ENCODE results near the gene RIMBP2.

Gene RIMBP2

DNA sequence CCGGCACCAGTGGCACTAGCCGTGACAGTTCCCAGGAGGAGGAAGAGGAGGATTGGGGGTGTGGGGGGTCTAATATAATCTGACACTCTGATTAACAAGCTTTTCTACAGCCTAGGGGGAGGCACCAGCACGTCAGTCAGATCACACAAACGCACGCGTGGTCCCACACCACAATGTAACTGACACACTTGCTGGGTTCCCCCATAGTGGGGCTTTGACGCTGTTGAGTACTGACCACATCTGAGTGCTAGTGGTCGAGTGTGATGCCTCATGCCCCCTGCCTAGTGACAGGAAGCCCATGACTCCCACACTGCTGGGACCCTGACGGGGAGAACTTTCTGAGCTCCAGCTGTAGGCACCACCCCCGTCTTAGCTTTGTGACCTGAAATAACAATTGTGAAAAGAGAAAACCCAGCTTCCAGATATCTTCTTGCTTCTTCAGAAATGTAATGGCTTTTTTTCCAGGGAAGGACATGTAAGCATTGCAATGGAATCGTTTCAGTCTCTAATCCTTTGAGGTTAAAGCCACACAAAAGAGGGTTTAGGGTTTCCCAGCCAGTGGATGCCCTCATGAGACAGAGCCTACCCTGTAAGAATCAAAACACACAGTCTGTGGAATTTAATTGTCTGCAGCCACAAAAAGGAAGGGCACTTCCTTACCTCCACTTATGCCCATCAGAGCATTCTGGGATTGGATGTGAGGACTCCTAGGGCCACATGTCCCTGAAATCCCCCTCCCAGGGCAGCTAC is 194.5 kb downstream of the RIMBP2 start:
- H3K9me3 ChIP-seq (ENCODE audit: control insufficient read depth, low read length), result no peaks in the 10 kb centered on the region
- no peaks in the 10 kb centered on the region for H3K27me3 ChIP-seq (ENCODE audit: control insufficient read depth, insufficient read depth, low read length, poor library complexity, severe bottlenecking)
- H3K4me3 ChIP-seq (ENCODE audit: insufficient read depth, low read depth, low read length), result no peak overlapping the region
- no peaks in the 10 kb centered on the region for H3K36me3 ChIP-seq (ENCODE audit: control insufficient read depth, insufficient read depth, low read length)
- H3K4me1 ChIP-seq (ENCODE audit: control insufficient read depth, insufficient read depth, low read length), result no peaks in the 10 kb centered on the region
- 87 to 89% methylated on average over 11 of the region's 11 CpGs for WGBS, 2 experiments
- no peak overlapping the region for H3K27ac ChIP-seq (ENCODE audit: insufficient read depth, low read depth, low read length, poor library complexity, severe bottlenecking)

DNA sequence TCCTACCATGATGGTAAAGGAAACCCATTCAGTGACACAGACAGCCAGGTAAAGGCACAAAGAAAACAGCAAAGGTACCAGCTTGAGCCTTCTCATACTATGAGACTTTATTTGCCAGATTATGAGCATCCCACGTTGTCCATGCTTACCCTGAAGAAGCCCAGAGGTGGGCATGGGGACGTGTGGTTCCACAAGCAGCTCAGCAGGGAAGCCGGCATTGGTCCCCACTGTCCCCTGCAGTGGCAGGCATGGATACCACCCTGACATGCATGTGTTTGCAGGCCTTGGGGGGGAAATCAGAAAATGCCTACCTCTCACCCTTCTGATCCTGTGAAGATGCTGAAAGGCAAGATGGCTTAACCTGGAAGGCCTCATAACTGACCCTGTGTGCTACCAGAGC is 195.3 kb downstream of the RIMBP2 start:
- H3K27ac ChIP-seq (ENCODE audit: insufficient read depth, low read depth, low read length, poor library complexity, severe bottlenecking), result no peak overlapping the region
- H3K4me3 ChIP-seq (ENCODE audit: insufficient read depth, low read depth, low read length), result no peak overlapping the region
- no peaks in the 10 kb centered on the region for H3K9me3 ChIP-seq (ENCODE audit: control insufficient read depth, low read length)
- no peaks in the 10 kb centered on the region for H3K4me1 ChIP-seq (ENCODE audit: control insufficient read depth, insufficient read depth, low read length)
- 87 to 90% methylated on average over 3 of the region's 3 CpGs for WGBS, 2 experiments
- H3K27me3 ChIP-seq (ENCODE audit: control insufficient read depth, insufficient read depth, low read length, poor library complexity, severe bottlenecking), result no peaks in the 10 kb centered on the region
- H3K36me3 ChIP-seq (ENCODE audit: control insufficient read depth, insufficient read depth, low read length), result no peaks in the 10 kb centered on the region

DNA sequence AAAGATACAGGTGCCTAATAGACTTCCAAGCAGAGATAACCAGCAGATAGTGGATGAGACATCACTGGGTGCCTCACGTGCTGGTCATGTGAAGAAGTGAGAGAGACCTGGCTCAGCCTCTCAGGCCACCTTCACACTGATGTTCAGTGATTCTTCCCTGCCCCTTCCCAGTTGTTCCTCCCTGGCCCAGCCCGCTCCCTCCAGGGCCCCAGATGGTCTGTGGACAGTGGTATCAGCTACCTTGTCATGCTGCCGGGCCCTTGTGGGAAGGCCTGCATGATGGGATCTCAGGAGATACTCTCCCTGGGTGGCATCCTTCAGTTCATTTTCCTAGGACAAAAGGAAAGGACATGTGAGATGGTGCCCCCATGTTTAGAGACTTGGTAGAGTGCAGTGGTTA is 198.5 kb downstream of the RIMBP2 start:
- Histone ChIP-seq H3K4me3 (ENCODE audit: insufficient read depth, low read depth, low read length) (no peak overlapping the region), H3K4me1 (ENCODE audit: control insufficient read depth, insufficient read depth, low read length) (no peaks in the 10 kb centered on the region), H3K36me3 (ENCODE audit: control insufficient read depth, insufficient read depth, low read length) (no peaks in the 10 kb centered on the region), H3K27me3 (ENCODE audit: control insufficient read depth, insufficient read depth, low read length, poor library complexity, severe bottlenecking) (no peaks in the 10 kb centered on the region), H3K27ac (ENCODE audit: insufficient read depth, low read depth, low read length, poor library complexity, severe bottlenecking) (no peak overlapping the region), H3K9me3 (ENCODE audit: control insufficient read depth, low read length) (no peaks in the 10 kb centered on the region)
- whole genome bisulfite sequencing, 2 experiments, result 94 to 95% methylated on average over 3 of the region's 3 CpGs

DNA sequence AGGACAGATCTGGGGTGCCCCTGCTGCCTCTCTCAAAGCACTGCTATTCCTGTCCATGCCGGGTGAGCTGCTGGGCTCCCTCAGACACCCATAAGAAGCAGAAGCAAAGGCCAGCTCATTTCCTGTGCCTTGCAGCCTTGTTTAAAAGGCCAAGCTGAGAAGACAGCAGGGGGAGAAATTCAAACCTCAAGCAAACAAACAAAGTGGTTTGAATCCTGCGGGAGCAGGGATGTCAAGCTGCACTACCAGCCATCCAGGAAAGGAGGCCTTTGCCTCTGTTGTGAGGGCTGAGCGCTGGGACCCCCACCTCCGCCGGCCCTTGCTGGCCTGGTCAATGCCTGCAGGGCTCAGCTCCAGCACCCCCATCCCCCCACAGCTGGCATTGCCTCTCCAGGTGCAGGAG is 201.9 kb downstream of the RIMBP2 start:
- no peaks in the 10 kb centered on the region for H3K9me3 ChIP-seq (ENCODE audit: control insufficient read depth, low read length)
- no peak overlapping the region for H3K4me3 ChIP-seq (ENCODE audit: insufficient read depth, low read depth, low read length)
- 5 to 6% methylated on average over 5 of the region's 5 CpGs for WGBS, 2 experiments
- H3K27ac ChIP-seq (ENCODE audit: insufficient read depth, low read depth, low read length, poor library complexity, severe bottlenecking), result no peak overlapping the region
- no peaks in the 10 kb centered on the region for H3K27me3 ChIP-seq (ENCODE audit: control insufficient read depth, insufficient read depth, low read length, poor library complexity, severe bottlenecking)
- H3K36me3 ChIP-seq (ENCODE audit: control insufficient read depth, insufficient read depth, low read length), result no peaks in the 10 kb centered on the region
- no peaks in the 10 kb centered on the region for H3K4me1 ChIP-seq (ENCODE audit: control insufficient read depth, insufficient read depth, low read length)

DNA sequence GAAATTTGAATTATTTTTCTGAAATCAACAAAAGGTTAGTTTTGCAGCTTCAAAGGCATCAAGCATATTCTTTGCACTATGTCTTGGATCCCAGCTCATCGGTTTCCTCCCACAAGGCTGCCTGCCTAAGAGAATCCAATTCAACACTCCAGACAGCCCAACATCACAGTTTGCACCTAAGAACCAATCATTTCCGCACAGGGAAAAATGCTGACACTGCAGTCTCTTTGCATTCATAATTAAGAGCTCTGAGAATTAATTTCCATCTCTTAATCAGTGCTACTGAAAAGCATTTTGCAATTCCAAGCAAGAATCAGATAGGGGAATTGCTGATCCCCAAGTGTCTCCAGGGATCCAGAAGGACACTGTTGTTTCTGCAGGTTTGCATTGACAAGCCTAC is 202.5 kb downstream of the RIMBP2 start:
- Histone ChIP-seq H3K4me3 (ENCODE audit: insufficient read depth, low read depth, low read length) (no peak overlapping the region), H3K27me3 (ENCODE audit: control insufficient read depth, insufficient read depth, low read length, poor library complexity, severe bottlenecking) (no peaks in the 10 kb centered on the region), H3K9me3 (ENCODE audit: control insufficient read depth, low read length) (no peaks in the 10 kb centered on the region), H3K27ac (ENCODE audit: insufficient read depth, low read depth, low read length, poor library complexity, severe bottlenecking) (no peak overlapping the region), H3K4me1 (ENCODE audit: control insufficient read depth, insufficient read depth, low read length) (no peaks in the 10 kb centered on the region), H3K36me3 (ENCODE audit: control insufficient read depth, insufficient read depth, low read length) (no peaks in the 10 kb centered on the region)
- 86 to 87% methylated on average over 2 of the region's 2 CpGs for WGBS, 2 experiments

DNA sequence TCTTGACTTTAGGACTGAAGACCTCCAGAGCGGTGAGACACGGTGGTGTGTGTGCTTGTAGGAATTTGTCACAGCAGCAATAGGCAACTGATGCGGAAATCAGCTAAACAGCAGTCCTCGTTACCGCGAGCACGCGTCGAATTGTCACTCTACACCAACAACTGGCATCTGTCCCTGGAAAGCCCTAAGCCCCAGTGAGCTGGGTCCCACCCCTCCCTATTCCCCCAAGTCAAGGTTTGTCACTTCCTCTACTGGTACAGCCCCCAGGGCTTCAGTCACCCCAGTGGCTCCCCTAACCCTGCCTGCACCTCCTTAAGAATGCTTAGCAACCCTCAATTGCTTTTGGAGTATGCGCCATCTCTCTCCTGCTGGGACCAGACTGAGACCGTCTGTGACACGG is 204.8 kb downstream of the RIMBP2 start:
- Histone ChIP-seq H3K4me1 (ENCODE audit: control insufficient read depth, insufficient read depth, low read length) (no peaks in the 10 kb centered on the region), H3K27ac (ENCODE audit: insufficient read depth, low read depth, low read length, poor library complexity, severe bottlenecking) (no peak overlapping the region), H3K36me3 (ENCODE audit: control insufficient read depth, insufficient read depth, low read length) (no peaks in the 10 kb centered on the region), H3K9me3 (ENCODE audit: control insufficient read depth, low read length) (no peaks in the 10 kb centered on the region), H3K4me3 (ENCODE audit: insufficient read depth, low read depth, low read length) (no peak overlapping the region), H3K27me3 (ENCODE audit: control insufficient read depth, insufficient read depth, low read length, poor library complexity, severe bottlenecking) (no peaks in the 10 kb centered on the region)
- WGBS, 2 experiments, result 92% methylated on average over 12 of the region's 12 CpGs

DNA sequence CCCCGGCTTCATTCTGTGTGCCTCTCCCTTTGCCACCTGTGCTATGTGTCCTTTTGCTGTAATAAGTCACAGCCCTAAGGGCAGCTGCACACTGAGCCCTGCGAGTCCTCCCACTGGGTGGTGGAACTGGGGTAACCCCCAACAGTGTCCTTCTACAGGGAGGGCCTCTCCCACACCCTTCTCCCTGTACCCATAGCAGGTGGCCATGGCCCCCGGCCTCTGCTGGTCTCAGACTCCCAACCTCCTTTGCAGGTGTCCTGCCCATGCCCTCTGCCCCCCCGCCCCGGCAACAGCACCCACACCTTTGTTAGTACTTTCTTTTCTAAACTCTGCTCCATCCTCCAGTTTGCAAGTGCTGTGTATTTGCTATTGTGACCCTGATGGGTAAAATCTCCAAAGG is 206.6 kb downstream of the RIMBP2 start:
- H3K36me3 ChIP-seq (ENCODE audit: control insufficient read depth, insufficient read depth, low read length), result no peaks in the 10 kb centered on the region
- H3K4me1 ChIP-seq (ENCODE audit: control insufficient read depth, insufficient read depth, low read length), result peaks cover 5% of the 10 kb centered on the region
- H3K4me3 ChIP-seq (ENCODE audit: insufficient read depth, low read depth, low read length), result no peak overlapping the region
- H3K27me3 ChIP-seq (ENCODE audit: control insufficient read depth, insufficient read depth, low read length, poor library complexity, severe bottlenecking), result no peaks in the 10 kb centered on the region
- 82 to 96% methylated on average over 5 of the region's 5 CpGs for WGBS, 2 experiments
- H3K9me3 ChIP-seq (ENCODE audit: control insufficient read depth, low read length), result no peaks in the 10 kb centered on the region
- no peak overlapping the region for H3K27ac ChIP-seq (ENCODE audit: insufficient read depth, low read depth, low read length, poor library complexity, severe bottlenecking)

DNA sequence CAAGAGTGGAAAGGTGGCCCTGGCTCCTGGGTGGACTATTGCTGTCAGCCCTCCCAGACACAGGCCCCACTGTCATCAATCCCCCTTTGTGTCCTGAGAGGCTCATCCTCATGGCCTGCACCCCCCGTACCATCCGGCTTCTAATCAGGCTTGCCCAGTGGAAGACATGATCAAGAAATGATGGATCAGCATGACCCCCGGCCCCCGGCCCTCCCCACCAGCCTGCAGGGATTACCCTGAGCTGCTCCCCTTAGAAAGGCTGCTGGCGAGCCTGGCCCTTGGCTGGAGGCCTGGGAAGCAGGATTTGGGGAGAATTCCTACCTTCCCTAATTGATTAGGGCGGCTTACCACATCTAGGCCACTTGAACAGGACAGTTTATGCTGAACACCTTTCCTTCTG is 207.3 kb downstream of the RIMBP2 start:
- Histone ChIP-seq H3K36me3 (ENCODE audit: control insufficient read depth, insufficient read depth, low read length) (no peaks in the 10 kb centered on the region), H3K4me1 (ENCODE audit: control insufficient read depth, insufficient read depth, low read length) (peaks cover 11% of the 10 kb centered on the region), H3K27me3 (ENCODE audit: control insufficient read depth, insufficient read depth, low read length, poor library complexity, severe bottlenecking) (no peaks in the 10 kb centered on the region), H3K9me3 (ENCODE audit: control insufficient read depth, low read length) (no peaks in the 10 kb centered on the region), H3K4me3 (ENCODE audit: insufficient read depth, low read depth, low read length) (no peak overlapping the region), H3K27ac (ENCODE audit: insufficient read depth, low read depth, low read length, poor library complexity, severe bottlenecking) (no peak overlapping the region)
- WGBS, 2 experiments, result 89 to 97% methylated on average over 6 of the region's 6 CpGs

DNA sequence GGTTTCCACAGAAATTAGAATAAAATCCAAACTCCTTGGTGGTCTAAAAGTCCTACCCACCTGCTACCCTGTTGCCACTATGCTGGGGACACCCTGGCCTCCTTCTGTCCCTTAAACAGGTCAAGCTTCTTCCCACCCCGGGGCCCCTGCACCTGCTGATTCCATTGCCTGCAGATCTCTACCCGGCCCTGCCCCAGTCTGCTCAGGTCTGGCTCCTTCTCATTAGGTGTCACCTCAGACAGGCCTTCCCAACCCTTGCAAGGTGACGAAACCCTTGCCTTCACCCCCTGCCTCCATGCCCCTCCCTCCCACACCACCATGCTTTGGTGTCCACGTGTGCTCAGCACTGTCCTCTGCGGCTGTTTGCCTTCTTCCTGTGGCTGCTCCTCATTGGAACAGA is 207.8 kb downstream of the RIMBP2 start:
- 90 to 94% methylated on average over 5 of the region's 5 CpGs for WGBS, 2 experiments
- H3K4me3 ChIP-seq (ENCODE audit: insufficient read depth, low read depth, low read length), result no peak overlapping the region
- no peaks in the 10 kb centered on the region for H3K27me3 ChIP-seq (ENCODE audit: control insufficient read depth, insufficient read depth, low read length, poor library complexity, severe bottlenecking)
- no peaks in the 10 kb centered on the region for H3K36me3 ChIP-seq (ENCODE audit: control insufficient read depth, insufficient read depth, low read length)
- peaks cover 13% of the 10 kb centered on the region for H3K4me1 ChIP-seq (ENCODE audit: control insufficient read depth, insufficient read depth, low read length)
- H3K27ac ChIP-seq (ENCODE audit: insufficient read depth, low read depth, low read length, poor library complexity, severe bottlenecking), result no peak overlapping the region
- no peaks in the 10 kb centered on the region for H3K9me3 ChIP-seq (ENCODE audit: control insufficient read depth, low read length)

DNA sequence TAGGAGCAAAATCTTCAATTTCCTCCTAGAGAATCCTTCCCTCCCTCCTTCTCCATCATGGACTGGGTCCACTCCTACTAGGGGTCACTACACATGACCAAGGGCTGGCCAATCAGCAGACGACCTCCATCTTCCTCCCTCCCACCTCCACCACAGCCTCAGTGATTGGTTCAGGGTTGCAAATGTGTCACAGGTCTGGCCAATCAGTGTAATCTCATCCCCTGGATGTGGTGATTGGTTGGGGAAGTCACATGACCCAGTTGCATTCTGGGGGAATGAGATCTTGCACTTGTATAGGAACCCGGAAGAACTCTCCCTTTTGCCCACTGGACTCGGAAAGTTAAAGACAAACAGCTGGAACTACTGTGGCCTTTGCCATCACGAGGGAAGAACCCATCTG is 209.3 kb downstream of the RIMBP2 start:
- WGBS, 2 experiments, result 88 to 91% methylated on average over 4 of the region's 4 CpGs
- H3K4me1 ChIP-seq (ENCODE audit: control insufficient read depth, insufficient read depth, low read length), result peaks cover 13% of the 10 kb centered on the region
- no peak overlapping the region for H3K4me3 ChIP-seq (ENCODE audit: insufficient read depth, low read depth, low read length)
- H3K36me3 ChIP-seq (ENCODE audit: control insufficient read depth, insufficient read depth, low read length), result no peaks in the 10 kb centered on the region
- H3K27ac ChIP-seq (ENCODE audit: insufficient read depth, low read depth, low read length, poor library complexity, severe bottlenecking), result no peak overlapping the region
- H3K27me3 ChIP-seq (ENCODE audit: control insufficient read depth, insufficient read depth, low read length, poor library complexity, severe bottlenecking), result no peaks in the 10 kb centered on the region
- no peaks in the 10 kb centered on the region for H3K9me3 ChIP-seq (ENCODE audit: control insufficient read depth, low read length)

DNA sequence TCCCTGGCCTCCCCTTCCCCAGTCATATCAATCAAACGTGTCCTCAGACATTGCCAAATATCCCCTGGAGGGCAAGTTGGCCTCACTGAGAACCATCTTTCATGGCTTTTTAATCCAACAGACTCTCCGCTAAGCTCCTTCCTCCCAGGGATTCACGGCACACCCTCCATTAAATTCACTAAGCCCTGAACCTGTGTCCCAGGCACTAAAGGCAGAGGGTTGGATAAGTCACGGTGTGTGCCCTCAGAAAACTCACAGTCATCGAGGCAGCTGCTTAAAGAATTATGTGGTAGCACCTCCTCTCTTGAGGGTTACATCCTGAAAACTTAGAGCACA is 211.3 kb downstream of the RIMBP2 start:
- 86 to 89% methylated on average over 5 of the region's 5 CpGs for WGBS, 2 experiments
- no peaks in the 10 kb centered on the region for H3K27me3 ChIP-seq (ENCODE audit: control insufficient read depth, insufficient read depth, low read length, poor library complexity, severe bottlenecking)
- H3K9me3 ChIP-seq (ENCODE audit: control insufficient read depth, low read length), result no peaks in the 10 kb centered on the region
- no peak overlapping the region for H3K4me3 ChIP-seq (ENCODE audit: insufficient read depth, low read depth, low read length)
- peaks cover 13% of the 10 kb centered on the region for H3K4me1 ChIP-seq (ENCODE audit: control insufficient read depth, insufficient read depth, low read length)
- H3K36me3 ChIP-seq (ENCODE audit: control insufficient read depth, insufficient read depth, low read length), result no peaks in the 10 kb centered on the region
- H3K27ac ChIP-seq (ENCODE audit: insufficient read depth, low read depth, low read length, poor library complexity, severe bottlenecking), result no peak overlapping the region

All from ectodermal cell (in vitro differentiated cells).